HL-60/S4 treated with retinoic acid at 250 ng/mL for 4 days and 3 days (cell line): Measurements from ENCODE around the gene SENP2.
"Not testable (repeated sequence)": the region's sequence is repeated elsewhere in the genome, so short reads cannot be mapped to it uniquely, and the experiment has no call there.

Source experiments
- in situ Hi-C: fragments of 300-500 bp; cut with MboI; formaldehyde crosslinking; loops from 2 replicates; pipeline ENCODE4 v1.7.0; 2022; ENCODE audit warnings: low sequenced_read_pairs

The SENP2 gene

DNA sequence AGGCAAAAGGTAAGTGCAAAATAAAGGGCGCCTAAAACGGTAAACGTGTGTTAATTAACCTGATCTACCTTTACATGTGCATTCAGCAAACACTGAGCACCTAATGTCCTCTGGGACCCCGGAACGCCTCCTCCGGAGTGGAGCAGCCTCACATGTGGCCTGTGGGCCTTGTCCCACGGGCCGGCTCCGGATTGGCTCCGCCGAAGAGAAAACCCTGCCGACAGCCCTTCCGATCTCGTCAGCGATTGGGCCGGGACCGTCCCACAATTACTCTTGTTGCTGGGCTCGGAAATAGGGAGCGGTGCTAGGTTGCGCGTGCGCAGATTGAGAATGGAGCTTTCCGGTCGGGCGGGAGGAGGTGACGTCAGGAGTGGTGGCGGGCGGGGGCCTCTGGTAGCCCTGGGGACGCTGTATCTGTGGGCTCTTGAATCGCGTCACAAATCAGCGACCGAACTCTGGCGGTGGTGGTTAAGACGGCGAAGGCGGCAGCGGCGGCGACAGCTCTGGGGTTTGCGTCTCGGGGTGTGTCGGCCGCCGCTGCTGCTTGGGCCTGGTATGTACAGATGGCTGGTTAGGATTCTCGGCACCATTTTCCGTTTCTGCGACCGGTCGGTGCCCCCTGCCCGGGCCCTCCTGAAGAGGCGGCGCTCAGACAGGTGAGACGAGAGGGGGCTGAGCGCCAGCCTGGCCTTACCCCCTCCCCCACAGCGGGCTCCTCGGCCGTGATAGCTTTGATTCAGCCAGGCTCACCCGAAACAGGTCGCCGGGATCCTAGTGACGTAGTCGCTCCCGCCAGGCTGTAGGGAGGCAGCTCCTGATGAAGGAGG, at the start of gene SENP2:
TSS of gene SENP2 (plus strand) at position 437 of the 827 bp plus-strand sequence. CDS start at position 556, 119 bp downstream.
- in situ Hi-C loops, result no loop called here

DNA sequence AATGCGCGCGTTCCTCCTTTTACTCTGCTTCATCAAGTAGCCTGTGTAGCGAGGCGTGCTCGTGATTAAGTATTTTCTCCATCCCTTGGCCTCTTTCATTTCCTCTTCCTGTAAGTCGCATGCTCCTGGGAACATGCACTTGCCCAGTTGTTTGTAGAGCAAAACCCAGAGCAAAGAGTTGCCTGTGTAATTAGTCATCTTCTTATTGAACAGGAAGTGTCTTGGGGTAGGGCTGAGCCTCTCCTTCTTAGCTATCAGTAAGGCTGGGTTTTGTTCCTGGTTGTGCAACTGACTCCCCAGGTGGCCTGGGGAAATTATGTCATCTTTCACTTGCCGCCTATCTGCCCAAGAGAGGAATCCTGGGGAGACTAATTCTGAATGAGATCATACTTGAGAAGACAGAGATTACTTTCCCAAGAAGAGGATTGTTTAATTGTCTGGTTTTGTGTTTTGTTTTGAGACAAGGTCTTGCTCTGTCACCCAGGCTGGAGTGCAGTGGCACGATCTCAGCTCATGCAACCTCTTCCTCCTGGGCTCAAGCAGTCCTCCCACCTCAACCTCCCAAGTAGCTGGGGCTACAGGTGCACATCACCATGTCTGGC, 48.6 kb upstream of the SENP2 start:
- in situ Hi-C loops, result no loop called here

DNA sequence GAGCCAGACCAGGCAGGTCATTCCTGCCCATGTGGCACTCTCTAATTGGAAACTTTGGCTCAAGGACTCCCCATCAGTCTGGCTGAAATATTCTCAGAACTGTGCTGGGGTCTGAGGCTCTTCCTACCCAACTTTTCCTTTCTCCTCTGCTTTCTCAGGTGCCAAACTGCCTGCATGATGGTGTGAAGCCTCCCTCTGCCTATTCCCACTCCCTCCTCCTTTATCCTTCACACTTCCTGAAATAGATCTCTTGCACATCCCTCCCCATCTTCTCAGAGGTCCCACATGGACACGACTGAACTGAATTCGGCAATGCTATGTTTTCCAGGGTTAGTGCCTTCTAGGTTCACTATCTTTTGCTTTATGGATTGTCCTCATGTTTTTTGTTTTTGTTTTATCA, 46.2 kb upstream of the SENP2 start:
- in situ Hi-C loops, result no loop called here

- in situ Hi-C loops, result no loop called here
Measured at GRCh38 chr3:185540695-185541094, 45.4 kb upstream of the SENP2 start.

DNA sequence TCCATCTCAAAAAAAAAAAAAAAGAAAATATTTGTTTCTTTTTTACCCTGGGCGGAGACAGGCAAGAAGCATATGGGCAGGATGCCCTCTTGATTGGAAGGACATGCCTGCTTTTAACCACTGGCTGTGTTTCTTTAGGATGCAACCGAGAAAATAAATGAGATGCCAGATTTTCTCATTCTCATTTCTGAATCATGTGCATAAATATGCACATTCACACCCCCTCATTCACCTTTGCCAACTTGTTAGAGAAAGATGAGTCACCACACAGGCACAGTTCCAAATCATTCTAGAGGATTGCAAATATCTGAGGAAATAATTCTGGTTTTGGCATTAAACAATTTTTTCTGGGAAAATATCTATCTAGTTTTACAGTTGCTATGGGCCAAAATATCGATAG, 37.0 kb upstream of the SENP2 start:
- in situ Hi-C loops, result no loop called here

- in situ Hi-C loops, result no loop called here
Measured at GRCh38 chr3:185549651-185550111, 36.4 kb upstream of the SENP2 start.

- in situ Hi-C loops, result no loop called here
Measured at GRCh38 chr3:185552358-185552877, 33.7 kb upstream of the SENP2 start, which contains the start of gene LIPH. LIPH (minus strand) TSS chr3:185552588; CDS start chr3:185552471, 117 bp downstream.

DNA sequence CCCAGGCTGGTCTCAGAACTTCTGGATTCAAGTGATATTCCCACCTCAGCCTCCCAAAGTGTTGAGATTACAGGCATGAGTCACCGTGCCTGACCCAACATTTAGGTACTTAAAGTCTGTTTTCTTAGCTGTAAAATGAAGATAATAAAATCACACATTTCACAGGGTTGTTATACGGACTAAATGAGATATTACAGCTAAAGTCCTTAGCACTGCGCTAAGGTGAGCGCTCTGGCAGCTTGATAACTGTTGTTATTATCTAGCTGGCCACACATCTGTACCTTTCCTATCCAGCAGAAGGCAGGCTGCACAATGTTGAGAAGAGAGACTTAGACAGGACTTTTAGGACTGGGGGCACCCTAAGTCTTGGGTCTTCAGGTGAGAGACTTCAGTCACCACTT, 31.0 kb upstream of the SENP2 start:
- in situ Hi-C loops, result no loop called here

DNA sequence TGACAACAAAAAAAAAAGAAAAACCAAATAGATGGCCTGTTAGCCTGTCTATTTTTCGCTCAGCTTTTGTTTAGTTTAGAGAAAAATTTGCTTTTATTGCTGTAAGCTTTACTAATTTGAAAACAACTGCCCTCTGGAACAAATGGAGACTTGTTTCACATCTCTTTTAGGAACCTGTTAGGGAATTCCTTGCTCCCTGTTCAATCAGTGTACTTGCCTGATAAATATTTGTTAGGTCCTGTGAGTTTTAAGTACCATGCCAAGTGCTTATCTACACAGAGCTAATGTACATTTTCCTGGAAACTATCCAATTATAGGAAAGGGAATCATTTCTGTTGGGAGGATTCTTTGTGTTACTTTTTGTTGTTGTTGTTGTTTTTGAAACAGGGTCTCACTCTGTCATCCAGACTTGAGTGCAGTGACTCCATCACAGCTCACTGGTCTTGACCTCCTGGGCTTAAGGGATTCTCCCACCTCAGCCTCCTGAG, 30.2 kb upstream of the SENP2 start:
- in situ Hi-C loops, result no loop called here

GRCh38 chr3:185556640-185557039, 29.5 kb upstream of the SENP2 start:
- in situ Hi-C loops, result not testable (repeated sequence)

- in situ Hi-C loops, result no loop called here
Measured at GRCh38 chr3:185558395-185558794, 27.7 kb upstream of the SENP2 start.

- in situ Hi-C loops, result no loop called here
Measured at GRCh38 chr3:185559706-185560090, 26.4 kb upstream of the SENP2 start.

- in situ Hi-C loops, result no loop called here
Measured at GRCh38 chr3:185560676-185561075, 25.4 kb upstream of the SENP2 start.

DNA sequence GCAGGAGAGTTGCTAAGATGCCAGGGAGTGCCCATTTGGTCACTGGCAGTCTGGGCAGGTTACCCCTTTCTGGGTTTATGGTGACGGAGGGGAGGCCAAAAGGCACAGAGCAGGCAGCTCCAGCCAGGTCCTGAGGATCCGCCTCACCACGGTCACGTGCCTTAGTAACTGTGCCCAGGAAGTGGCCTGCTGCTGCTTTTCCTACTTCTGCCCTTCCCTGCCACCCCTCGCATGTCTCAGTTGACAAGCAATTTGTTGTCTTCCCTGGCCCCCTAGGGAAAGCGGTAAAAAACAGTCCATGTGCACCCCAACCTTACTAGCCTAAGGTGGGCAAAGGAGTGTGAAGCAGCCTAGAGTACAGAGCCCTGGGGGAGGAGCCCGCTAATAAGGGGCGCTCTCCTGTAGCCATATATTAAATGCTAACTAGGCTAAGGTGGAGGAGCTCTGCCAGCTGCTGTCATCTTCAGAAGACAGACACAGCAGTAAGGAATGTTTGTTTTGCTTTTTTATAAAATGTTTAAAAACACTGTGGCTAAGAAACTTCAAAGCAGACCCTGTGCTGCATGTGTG, 24.6 kb upstream of the SENP2 start:
- in situ Hi-C loops, result no loop called here

GRCh38 chr3:185561958-185562357, 24.1 kb upstream of the SENP2 start:
- in situ Hi-C loops, result no loop called here

DNA sequence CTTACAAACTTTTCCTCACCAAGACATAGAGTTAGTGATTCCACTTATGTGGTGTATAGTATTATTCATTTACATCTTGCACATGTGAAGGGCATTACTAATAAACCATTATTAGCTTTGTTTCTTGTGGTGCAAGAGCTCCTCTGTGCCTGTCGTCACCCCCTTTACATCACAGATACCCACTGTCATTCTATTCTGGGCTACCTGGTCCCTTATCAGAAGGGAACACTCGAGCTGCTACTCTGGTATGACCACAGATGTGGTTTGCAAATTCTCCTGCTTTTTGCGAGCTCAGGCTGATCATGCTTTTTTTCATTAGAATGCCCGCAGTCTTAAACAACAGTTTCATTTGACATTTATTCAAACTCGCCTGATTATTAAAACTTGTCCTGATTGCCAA, 13.9 kb upstream of the SENP2 start:
- in situ Hi-C loops, result no loop called here

DNA sequence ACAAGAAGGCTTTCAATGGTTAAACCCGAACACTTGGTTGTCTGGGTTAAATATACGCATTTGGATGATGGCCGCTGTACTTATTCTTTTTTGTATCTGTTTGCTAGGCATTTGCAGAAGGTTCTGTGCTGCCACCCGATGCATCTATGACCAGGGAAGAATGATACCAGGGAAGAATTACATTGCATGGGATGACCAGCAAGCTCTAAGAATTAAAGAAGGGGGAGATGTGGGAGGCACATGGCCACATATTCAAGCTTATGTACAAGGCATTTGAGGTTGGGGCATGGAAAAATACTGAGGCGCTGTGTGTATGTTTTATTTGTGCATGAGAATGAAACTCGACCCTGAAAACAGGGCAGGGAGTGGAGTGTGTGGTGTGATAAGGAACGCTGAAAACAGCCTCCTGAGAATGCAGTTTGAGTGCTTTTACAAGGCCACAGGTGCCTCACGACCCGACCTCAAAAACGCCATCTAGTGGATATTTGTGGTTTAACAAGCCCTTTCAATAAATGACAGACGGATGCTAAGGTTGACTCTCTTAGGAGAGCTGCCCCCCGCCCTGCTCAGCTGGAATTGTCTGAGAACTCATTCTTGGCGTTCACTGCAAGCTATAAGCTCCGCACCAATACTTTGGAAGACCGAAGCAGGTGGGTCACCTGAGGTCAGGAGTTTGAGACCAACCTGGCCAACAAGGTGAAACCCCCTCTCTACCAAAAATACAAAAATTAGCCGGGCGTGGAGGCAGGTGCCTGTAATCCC, 10.8 kb upstream of the SENP2 start:
- in situ Hi-C loops, result not testable (repeated sequence)

DNA sequence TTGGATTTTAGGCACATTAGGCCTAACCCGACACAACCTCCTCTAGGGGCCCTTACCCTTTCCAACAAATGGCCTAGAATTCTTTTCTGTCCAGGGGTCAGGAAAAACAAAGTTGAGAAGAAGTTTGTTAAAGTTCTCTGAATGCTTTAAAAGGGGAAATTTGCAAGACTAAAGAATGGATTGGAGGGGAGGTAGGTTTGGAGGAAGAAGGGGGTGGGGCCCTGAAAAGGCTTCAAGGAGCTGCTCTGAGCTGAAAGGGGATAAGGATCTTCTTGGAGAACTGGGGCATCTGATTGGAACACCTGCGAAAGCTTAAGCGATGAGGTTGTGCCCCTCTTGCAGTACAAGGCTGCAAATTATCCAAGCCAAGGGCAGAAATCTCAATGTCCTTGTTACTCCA, 3.9 kb upstream of the SENP2 start:
- in situ Hi-C loops, result no loop called here

- in situ Hi-C loops, result no loop called here
Measured at GRCh38 chr3:185582871-185583270, 3.2 kb upstream of the SENP2 start.

- in situ Hi-C loops, result no loop called here
Measured at GRCh38 chr3:185583925-185584324, 2.2 kb upstream of the SENP2 start.

- in situ Hi-C loops, result no loop called here
Measured at GRCh38 chr3:185584686-185585085, 1.4 kb upstream of the SENP2 start.
